ENCODE data around the gene CELF6.

DNA sequence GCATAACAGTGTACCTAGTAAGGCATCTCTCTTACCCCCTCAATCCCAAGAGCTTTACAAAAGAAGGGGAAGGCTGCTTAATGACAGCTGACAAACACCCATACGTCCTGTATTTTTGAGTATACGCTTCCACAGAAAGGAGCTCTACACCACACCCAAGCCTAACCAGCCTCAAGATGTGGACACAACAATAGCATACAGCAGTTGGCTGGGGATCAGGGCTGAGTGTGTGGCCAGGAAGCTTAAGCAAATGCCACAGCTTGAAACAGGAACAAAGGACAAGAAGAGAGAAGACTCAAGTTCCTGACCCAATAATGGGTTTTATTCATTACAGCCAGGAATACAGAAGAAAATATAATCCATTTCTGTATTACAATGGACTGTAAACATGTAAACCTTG, 48.9 kb upstream of the CELF6 start:
- TF ChIP-seq, protein P1, sequence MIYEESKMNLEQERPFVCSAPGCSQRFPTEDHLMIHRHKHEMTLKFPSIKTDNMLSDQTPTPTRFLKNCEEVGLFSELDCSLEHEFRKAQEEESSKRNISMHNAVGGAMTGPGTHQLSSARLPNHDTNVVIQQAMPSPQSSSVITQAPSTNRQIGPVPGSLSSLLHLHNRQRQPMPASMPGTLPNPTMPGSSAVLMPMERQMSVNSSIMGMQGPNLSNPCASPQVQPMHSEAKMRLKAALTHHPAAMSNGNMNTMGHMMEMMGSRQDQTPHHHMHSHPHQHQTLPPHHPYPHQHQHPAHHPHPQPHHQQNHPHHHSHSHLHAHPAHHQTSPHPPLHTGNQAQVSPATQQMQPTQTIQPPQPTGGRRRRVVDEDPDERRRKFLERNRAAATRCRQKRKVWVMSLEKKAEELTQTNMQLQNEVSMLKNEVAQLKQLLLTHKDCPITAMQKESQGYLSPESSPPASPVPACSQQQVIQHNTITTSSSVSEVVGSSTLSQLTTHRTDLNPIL (CRISPR knock-in tag; IDR thresholded peaks at IDR 0.05; ENCODE audit: low read depth): no peak
- TF ChIP-seq RARB (CRISPR knock-in tag; IDR thresholded peaks at IDR 0.05) (no peak), BACH2 (CRISPR knock-in tag; IDR thresholded peaks at IDR 0.05; ENCODE audit: borderline replicate concordance) (no peak), ISL1 (CRISPR knock-in tag; IDR thresholded peaks at IDR 0.05) (no peak), ZC3H10 (CRISPR knock-in tag; IDR thresholded peaks at IDR 0.05) (no peak), ZFP30 (CRISPR knock-in tag; IDR thresholded peaks at IDR 0.05) (no peak), ZNF70 (CRISPR knock-in tag; IDR thresholded peaks at IDR 0.05) (no peak), OSR1 (CRISPR knock-in tag; IDR thresholded peaks at IDR 0.05) (no peak), ARNTL (CRISPR knock-in tag; IDR thresholded peaks at IDR 0.05; ENCODE audit: borderline replicate concordance, low read depth) (no peak), TOX (CRISPR knock-in tag; IDR thresholded peaks at IDR 0.05; ENCODE audit: borderline replicate concordance) (no peak)
- TF ChIP-seq, protein P2, sequence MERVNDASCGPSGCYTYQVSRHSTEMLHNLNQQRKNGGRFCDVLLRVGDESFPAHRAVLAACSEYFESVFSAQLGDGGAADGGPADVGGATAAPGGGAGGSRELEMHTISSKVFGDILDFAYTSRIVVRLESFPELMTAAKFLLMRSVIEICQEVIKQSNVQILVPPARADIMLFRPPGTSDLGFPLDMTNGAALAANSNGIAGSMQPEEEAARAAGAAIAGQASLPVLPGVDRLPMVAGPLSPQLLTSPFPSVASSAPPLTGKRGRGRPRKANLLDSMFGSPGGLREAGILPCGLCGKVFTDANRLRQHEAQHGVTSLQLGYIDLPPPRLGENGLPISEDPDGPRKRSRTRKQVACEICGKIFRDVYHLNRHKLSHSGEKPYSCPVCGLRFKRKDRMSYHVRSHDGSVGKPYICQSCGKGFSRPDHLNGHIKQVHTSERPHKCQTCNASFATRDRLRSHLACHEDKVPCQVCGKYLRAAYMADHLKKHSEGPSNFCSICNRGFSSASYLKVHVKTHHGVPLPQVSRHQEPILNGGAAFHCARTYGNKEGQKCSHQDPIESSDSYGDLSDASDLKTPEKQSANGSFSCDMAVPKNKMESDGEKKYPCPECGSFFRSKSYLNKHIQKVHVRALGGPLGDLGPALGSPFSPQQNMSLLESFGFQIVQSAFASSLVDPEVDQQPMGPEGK (CRISPR knock-in tag; IDR thresholded peaks at IDR 0.05; ENCODE audit: borderline replicate concordance): no peak
